Kidney (tissue), 14 donors: Measurements from ENCODE around the gene NBAS. TPM values are rescaled to one million over a fixed set of nuclear protein-coding genes. Genes with fewer than 3 reads are reported as not detected.

Source experiments
- DNase-seq, 5 donors: peaks; one replicate each; pipeline ENCODE4 v3.0.0-alpha.2; 2013 to 2020
- FAIRE-seq: peaks from 2 replicates; lab custom pipeline; 2012; peaks lifted over from hg19 to GRCh38; lab: Jason Lieb, UNC
- H3K27ac ChIP-seq, 2 donors: one replicate each; pipeline ENCODE4 v1.7.0; 2013; ENCODE audit warnings: low read depth in 2 of 2, low read length in 2 of 2, inconsistent platforms in 1 of 2
- H3K27me3 ChIP-seq: one replicate; pipeline ENCODE4 v1.7.1; 2013; ENCODE audit warnings: low read length, inconsistent platforms; ENCODE audit not compliant: control insufficient read depth, insufficient read depth
- H3K36me3 ChIP-seq, 3 donors: one replicate each; pipeline versions ENCODE4 v1.7.0 to v1.7.1; 2013; ENCODE audit warnings: low read length in 3 of 3, control low read depth in 1 of 3, inconsistent platforms in 1 of 3; ENCODE audit not compliant: insufficient read depth in 3 of 3, control insufficient read depth in 2 of 3
- H3K4me1 ChIP-seq, 3 donors: one replicate each; pipeline versions ENCODE4 v1.7.0 to v1.7.1; 2013; ENCODE audit warnings: low read length in 3 of 3, inconsistent platforms in 1 of 3, low read depth in 1 of 3; ENCODE audit not compliant: control insufficient read depth in 2 of 3, insufficient read depth in 2 of 3
- H3K4me3 ChIP-seq, 3 donors: one replicate each; pipeline versions ENCODE4 v1.7.0 to v1.8.1; 2013; ENCODE audit warnings: low read length in 3 of 3, control low read depth in 1 of 3, inconsistent platforms in 1 of 3
- H3K9ac ChIP-seq, 3 donors: one replicate each; pipeline versions ENCODE4 v1.7.0 to v1.7.1; 2013; ENCODE audit warnings: low read length in 3 of 3, control low read depth in 1 of 3, inconsistent platforms in 1 of 3
- H3K9me3 ChIP-seq, 3 donors: one replicate each; pipeline versions ENCODE4 v1.7.0 to v1.7.1; 2013; ENCODE audit warnings: low read length in 3 of 3, control low read depth in 1 of 3, inconsistent platforms in 1 of 3; ENCODE audit not compliant: control insufficient read depth in 2 of 3, insufficient read depth in 1 of 3
- CTCF ChIP-seq: IDR thresholded peaks from 3 replicates; pipeline ENCODE4 v1.5.1; 2012; ENCODE audit warnings: mild to moderate bottlenecking, moderate library complexity, borderline replicate concordance; ENCODE audit not compliant: insufficient read depth; ENCODE audit errors: extremely low read depth
- intact Hi-C: fragments of 100-400 bp; cut with DNase I; formaldehyde crosslinking; loops from one replicate; pipeline ENCODE4 v1.11.1; 2022
- polyA plus RNA-seq: library from polyadenylated mRNA; stranded (reverse); fragments of 350-450 nt; fragmentation: Illumina TruSeq; extraction: RNeasy Lipid Tissue Mini Kit (QIAGEN cat#74804); gene quantifications from one replicate; pipeline ENCODE4 v1.2.3, GENCODE V29; 2014; ENCODE audit warnings: low read depth, low replicate concordance; ENCODE audit not compliant: insufficient read depth
- total RNA-seq: library from RNA; stranded (reverse); fragmentation: NEBNext Ultra II Directional; extraction: Animal tissue kit (Norgen Biotek cat#: 25700); gene quantifications from one replicate; pipeline ENCODE4 v1.2.1, GENCODE V29; 2021
- donor health status: control.
- donor health status: control.
- donor health status: control.
- donor health status: control.
- donor health status: control.
- donor health status: DM: yes; HTN: yes; CAD: no.
- donor health status: Normal renal cell carcinoma (clear cell type).

NBAS gene
- total and polyA plus RNA-seq, 2 donors from 2014 or later = 40.8 to 44.2 TPM

- DNase-seq = no peak
- no peak for TF ChIP-seq CTCF
- Histone ChIP-seq H3K4me1 (peaks cover 0 to 8% (median 4%) of the 10 kb centered on the region in 3 donors), H3K9me3 (no peaks in the 10 kb centered on the region), H3K27ac (no peak overlapping the region), H3K4me3 (no peak overlapping the region), H3K9ac (no peak overlapping the region), H3K36me3 (peaks cover 0 to 4% (median 3%) of the 10 kb centered on the region in 3 donors), H3K27me3 (no peaks in the 10 kb centered on the region)
- intact Hi-C loops = no loop called here
- FAIRE-seq = no peak
Measured at GRCh38 chr2:15556311-15556930, 4.7 kb downstream of the NBAS start.

- Histone ChIP-seq H3K4me3 (no peak overlapping the region), H3K36me3 (peaks cover 0 to 4% (median 3%) of the 10 kb centered on the region in 3 donors), H3K9ac (no peak overlapping the region), H3K27me3 (no peaks in the 10 kb centered on the region), H3K4me1 (peaks cover 0 to 8% (median 4%) of the 10 kb centered on the region in 3 donors), H3K9me3 (no peaks in the 10 kb centered on the region), H3K27ac (no peak overlapping the region)
- intact Hi-C loops = no loop called here
- no peak for TF ChIP-seq CTCF
- no peak for DNase-seq
- no peak for FAIRE-seq
Measured at GRCh38 chr2:15555760-15556193, 5.4 kb downstream of the NBAS start.

- Histone ChIP-seq H3K27ac (no peak overlapping the region), H3K9me3 (no peaks in the 10 kb centered on the region), H3K9ac (no peak overlapping the region), H3K27me3 (no peaks in the 10 kb centered on the region), H3K4me3 (no peak overlapping the region), H3K36me3 (peaks cover 0 to 4% (median 3%) of the 10 kb centered on the region in 3 donors), H3K4me1 (peaks cover 0 to 8% (median 4%) of the 10 kb centered on the region in 3 donors)
- no peak for FAIRE-seq
- intact Hi-C loops = no loop called here
- DNase-seq = no peak
- no peak for TF ChIP-seq CTCF
Measured at GRCh38 chr2:15554525-15555218, 6.5 kb downstream of the NBAS start.
